AG09319 (cell line): ENCODE data around the gene FGG.

Experiments
- DNase-seq: peaks from one replicate; pipeline ENCODE4 v3.0.0-alpha.2; 2010; ENCODE audit warnings: low read depth; ENCODE audit errors: extremely low read depth
- TF ChIP-seq, protein P1 (sequence below): IDR thresholded peaks from 2 replicates; pipeline ENCODE4 v1.5.1; 2011; ENCODE audit warnings: low read depth, mild to moderate bottlenecking, inconsistent platforms, low read length, moderate library complexity

FGG gene

DNA sequence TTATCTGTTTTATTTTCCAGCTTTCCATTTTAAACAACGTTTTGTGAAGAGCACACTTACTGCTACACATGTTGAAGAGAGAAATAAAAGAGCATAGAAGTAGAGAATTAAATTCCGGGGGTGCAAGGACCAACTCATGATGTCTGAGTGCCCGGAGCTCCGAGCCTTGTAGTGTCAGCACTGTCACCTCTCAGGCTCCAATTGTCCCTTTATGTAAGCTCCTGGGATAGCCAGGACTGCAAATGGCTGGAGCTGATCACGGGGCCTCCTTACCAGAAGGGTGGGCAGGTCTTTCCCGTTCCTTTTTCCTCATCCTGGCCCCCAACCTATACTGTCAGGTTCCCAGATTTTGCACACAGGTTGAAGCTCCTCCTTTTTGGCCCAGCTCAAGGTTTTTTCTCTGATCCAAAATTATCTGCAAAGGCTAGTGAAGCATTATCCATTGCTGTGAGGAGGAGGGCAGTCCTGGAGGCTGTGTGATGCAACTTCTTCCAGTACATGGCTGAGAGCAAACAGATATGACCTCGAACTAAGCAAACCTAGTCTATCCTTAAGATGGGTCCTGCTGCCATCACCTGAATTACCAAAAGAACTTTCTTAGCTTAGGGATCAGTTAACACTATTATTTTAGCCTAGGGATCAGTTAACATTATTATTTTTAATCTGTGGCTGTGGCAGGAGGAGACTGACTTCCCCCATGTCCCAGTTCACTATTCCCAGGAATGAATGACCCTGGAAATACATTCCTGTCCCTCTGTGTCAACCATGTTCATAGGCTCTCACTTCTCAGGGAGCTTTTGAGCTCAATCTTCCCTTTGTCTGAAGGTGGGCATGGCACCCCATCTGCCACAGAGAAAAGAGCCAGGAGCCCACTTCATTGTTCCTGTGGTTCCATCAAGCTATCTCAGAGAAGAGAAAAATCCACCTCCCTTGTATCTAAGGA, at the start of gene FGG:
TSS of gene FGG (minus strand) at position 185 of the 943 bp plus-strand sequence. CDS start at position 138, 47 bp downstream.
- TF ChIP-seq, protein P1, sequence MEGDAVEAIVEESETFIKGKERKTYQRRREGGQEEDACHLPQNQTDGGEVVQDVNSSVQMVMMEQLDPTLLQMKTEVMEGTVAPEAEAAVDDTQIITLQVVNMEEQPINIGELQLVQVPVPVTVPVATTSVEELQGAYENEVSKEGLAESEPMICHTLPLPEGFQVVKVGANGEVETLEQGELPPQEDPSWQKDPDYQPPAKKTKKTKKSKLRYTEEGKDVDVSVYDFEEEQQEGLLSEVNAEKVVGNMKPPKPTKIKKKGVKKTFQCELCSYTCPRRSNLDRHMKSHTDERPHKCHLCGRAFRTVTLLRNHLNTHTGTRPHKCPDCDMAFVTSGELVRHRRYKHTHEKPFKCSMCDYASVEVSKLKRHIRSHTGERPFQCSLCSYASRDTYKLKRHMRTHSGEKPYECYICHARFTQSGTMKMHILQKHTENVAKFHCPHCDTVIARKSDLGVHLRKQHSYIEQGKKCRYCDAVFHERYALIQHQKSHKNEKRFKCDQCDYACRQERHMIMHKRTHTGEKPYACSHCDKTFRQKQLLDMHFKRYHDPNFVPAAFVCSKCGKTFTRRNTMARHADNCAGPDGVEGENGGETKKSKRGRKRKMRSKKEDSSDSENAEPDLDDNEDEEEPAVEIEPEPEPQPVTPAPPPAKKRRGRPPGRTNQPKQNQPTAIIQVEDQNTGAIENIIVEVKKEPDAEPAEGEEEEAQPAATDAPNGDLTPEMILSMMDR: no peak
- DNase-seq: no peak

DNA sequence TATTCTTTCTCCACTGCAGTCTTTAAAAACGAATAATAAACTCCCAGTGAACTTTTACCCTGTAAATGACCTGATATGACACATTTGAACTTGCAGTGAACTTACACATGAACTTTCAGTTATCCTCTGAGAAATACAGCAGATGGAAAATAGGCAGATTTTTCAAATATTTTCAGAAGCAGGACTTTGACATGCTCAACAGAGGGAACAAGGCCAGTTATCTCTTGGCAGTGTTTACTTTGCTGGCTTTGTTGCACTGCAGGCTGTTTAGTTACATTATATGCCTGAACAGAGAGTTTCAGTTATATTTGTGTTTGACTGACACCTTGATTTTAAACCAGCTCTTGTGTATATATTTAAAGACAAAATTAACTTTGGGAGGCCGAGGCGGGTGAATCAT, 47.6 kb upstream of the FGG start:
- TF ChIP-seq, protein P1: no peak
- no peak for DNase-seq

DNA sequence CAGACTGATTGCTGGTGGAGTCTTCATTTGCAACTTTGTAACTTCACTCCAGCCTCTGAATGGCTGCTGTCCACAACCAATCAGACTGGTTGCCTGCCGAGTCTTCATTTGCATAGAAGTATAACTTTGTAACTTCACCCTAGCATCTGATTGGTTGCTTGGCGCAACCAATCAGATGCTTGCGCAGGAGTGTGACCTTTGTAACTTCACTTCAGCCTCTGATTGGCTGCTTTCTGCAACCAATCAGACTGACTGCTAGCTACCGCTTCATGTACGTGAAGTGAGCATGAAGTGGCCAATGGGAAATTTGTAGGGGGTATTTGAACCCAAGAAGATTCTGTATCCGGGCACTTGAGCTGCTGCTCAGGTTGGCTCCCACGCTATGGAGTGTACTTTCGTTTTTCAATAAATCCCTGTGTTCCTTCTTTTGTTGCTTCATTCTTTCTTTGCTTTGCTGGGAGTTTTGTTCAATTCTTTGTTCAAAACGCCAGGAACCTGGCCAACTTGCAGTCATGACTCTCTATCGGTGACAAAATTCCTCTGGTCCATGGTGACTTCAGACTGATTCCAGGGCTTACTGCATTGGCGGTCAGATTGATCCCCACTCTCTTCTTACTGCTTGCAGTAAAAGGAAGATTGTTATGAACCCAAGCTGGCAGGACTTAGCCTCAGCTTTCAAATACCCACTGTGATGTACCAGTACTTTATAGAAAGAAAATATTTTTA, 46.4 kb upstream of the FGG start:
- TF ChIP-seq, protein P1: no peak
- DNase-seq: no peak

DNA sequence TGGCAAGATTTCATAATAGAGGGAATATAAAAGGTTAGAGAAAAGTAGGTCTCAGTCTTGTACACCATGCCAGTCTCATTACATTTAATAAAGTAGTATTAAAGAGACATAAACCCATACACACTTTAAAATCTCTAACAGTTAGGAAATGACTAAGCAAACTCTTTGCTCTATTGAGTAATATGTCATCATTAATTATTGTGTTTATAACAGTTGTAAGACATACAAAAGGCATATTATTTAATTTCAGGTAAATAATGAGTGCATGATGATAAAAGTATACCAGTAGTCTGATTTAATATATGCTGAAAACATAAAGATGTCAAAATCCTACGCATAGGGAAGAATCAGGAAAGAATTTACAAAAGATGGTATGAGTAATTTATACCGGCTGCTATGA, 31.0 kb upstream of the FGG start:
- no peak for DNase-seq
- TF ChIP-seq, protein P1: no peak

DNA sequence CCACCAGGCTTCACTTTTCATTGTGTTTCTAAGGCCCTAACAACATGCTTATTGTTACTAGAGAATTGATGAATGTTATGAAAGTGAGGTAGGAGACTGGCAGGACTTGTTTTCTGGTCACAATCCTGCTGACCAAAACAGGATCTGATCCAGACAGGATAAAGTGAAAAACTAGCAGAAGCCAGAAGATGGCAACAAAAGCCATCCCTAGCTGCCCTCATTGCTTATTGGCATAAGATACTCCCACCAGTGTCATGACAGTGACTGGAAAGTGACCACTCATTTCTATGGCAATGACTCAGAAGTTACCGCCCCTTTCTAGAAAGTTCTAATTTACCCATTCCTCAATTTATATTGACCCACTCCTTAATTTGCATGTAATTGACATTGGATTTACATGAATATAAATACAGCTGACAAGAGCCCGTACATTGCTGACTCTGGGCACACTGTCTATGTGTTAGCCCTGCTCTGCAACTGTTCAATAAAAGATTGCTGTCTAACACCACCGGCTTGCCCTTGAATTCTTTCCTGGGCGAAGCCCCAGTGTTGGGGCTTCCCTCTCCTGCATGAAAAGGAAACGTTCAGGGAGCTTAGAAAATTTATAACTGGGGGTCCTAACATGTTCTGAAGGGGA, 30.0 kb upstream of the FGG start:
- DNase-seq: no peak
- TF ChIP-seq, protein P1: no peak

DNA sequence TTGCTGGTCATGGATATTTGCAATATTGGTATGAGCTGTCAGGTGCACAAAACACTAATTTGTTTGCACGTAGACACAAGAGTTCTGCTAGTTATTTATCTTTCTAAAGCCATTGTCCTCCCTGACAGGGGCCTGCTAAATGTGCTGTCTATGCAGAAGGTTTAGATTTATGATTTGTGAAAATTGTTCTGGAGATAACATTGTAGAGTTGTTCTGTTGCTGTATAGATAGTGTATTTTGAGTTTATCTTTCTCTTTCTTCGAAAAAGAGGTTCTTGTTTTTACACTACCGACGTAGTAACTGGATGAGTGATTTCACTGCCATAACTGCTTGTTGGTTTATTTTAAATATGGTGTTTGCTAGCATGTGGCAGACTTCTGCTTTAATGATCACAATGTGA, 28.5 kb upstream of the FGG start:
- no peak for DNase-seq
- TF ChIP-seq, protein P1: no peak
